Measurements from ENCODE around the gene MAPRE2.

Gene MAPRE2

DNA sequence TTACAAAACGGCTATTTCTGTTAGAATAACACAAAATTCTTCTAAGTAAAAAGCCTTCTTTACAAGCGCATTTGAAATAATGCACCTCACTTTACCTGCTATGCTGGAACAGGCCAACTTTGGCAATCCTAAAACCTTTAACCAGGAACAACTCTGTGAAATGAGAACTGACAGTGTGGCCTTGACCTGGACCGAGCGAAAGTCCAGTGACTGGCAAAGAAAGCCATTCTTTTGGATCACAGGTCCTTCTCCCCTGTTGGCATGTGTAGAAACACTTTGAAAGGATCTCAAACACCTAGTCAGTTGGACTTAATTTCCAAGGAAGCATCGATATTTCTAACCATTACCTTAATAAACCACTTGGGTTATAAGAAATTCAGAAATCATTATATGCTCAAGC, 21.2 kb downstream of the MAPRE2 start:
- DNase-seq = no peak

DNA sequence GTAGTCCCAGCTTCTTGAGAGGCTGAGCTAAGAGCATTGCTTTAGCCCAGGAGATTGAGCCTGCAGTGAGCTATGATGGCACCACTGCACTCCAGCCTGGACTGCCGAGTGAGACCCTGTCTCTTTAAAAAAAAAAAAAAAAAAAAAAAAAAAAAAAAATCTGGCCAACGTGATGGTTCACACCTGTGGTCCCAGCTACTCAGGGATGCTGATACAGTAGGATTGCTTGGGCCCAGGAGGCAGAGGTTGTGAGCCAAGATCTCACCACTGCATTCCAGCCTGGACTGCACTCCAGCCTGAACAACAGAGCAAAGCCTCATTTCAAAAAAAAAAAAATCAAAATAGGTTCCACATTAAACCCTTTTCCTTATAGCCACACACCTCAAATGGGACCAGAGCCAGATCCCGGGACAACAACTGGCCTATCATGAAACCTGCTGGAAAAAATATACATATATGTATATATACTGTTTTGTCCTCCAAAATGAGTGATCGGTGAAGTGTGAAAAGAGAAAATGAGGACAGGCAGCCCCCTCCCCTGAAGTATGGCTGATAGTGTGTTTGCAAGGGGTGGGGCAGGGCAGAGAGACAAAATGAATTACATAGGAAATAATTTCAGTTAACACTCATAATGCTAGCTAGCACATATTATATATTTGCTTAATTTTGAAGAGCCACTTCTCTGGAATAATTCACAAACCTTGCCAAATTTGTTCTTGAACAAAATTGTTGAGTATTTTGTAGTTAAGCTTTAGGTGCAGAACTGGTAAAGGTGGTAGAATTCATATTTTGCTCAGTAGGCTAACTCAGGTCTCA, 22.9 kb downstream of the MAPRE2 start:
- DNase-seq = no peak

DNA sequence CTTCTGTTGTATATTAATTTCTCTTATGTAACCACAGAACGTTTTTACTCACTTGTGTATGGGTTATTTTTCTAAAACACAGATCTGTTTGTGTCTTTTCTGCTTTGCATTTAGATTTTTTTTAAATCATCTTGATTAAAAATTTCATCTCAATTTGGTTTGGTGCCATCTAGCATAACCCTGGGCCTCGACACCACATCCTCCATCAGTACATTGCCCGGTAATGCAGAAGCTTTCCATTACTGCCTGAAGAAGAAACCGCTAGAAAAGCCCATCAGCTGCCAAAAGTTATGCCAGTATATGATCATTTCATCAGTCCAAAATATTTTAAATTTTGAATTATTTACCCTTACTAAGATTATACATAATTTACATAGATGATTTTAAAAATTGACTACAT, 26.2 kb downstream of the MAPRE2 start:
- no peak for DNase-seq

DNA sequence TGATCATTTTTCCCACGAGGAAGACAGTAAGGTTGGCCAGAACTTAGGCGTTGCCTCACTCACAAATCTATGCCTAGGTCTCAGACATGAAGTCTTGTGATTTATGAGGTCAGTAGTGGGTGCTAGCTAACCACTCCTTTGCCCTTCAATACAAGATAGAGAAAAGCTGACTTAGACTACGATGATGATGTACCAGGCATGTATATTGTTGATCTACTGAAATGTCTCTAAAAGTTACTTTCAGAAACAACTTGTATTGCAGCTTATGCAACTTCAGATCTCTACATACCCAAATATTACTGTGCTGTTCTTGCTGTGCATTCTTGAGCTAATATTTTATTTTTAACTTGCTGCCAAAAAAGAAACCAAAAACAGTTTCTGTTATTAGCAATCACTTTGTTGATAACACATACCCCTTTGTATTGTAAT, 30.6 kb downstream of the MAPRE2 start:
- DNase-seq = no peak

DNA sequence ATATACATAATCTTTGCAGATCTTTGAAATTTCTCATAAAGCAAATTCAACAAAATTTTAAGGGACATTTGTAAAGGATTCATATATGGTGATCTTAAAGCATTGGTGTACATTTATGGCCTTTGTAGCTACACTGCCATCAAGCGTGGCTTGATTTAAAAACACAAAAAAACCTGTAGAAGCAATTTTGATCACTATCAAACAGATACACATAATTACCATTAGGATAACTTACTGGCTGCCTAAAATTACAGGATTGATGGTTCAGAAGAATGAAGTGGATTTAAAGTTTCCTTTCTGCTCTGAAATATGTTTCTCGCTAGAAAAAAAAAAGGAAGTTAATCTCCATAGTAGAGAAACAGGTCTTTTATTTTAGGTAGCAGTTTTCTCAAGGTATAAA, 31.4 kb downstream of the MAPRE2 start:
- DNase-seq = no peak

DNA sequence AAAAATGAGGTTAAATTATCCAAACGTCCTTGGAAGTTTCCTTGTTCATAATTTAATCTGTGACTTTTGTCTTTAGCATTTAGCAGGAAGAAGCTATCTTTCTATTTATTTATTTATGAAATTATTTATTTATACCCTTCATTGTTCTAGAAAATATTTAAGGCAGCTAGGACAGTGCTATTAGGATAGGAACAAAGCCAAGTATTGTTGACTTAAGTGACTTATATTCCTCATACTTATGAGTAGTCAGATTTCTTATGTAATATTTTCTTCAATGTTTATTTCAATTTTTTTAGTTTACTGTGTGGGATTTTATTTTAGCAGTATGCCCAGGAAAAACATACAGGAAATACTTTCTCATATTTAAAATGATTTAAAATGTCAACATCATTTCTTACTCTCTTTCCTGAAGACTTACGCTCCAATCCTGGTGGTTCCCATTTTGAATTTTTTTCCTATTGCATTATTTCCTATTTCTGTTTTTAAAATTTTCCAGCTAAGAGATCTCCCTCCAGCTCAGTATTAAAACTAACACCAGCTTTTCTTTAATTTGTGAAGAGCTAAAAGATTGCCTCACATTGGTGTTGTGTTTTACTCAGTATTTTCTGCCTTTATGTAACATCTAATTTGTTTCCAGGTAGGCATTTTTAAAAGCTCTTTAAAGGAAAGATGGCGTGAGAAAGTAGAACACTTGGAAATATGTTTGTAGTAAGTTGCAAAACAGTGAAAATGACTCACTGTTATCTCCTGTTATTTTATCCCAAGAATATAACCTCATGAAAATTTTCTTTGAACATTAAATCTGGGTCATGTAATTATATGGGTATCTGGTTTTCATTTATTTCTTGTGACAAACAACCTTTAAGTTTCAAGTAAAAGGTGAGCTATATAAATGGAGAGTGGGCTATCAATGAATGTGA, 32.2 kb downstream of the MAPRE2 start:
- DNase-seq = peak; percentile 13

DNA sequence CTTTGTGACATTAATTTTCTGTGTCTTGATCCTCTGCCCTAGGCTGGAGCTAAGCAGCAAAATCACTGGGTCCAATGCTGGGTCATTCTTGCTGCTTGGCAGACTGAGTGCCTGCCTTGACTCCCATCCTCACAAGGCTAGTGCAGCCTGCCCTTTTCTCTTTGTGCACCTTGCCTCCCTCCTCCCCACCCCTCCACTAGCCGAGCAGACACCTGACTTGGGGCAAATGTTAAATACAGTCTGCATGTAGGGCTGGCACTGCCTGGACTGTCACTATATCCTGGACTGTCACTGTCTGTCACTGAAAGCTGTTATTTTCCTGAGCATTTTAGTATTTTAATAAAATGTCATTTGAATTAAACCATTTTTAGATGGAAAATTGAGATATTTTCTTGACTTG, 33.4 kb downstream of the MAPRE2 start:
- no peak for DNase-seq

DNA sequence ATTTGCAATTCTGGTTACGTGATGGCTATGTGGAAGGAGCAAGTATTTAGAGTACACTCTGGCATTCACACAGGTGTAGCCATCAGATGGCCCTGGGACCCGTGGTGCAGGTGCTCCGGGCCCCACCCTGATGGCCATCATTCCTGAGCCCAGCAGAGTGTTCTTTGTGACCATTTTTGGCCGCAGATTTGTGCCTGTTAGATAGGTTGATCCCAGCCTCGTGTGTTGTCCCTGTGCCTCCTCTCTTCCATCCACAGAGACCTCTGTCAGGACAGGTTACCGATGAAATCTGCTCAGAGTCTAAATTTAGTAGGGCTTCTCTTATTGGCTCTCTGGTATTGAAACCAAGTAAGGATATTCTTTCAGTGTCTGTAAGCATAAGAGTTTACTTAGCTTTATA, 33.9 kb downstream of the MAPRE2 start:
- DNase-seq = no peak

DNA sequence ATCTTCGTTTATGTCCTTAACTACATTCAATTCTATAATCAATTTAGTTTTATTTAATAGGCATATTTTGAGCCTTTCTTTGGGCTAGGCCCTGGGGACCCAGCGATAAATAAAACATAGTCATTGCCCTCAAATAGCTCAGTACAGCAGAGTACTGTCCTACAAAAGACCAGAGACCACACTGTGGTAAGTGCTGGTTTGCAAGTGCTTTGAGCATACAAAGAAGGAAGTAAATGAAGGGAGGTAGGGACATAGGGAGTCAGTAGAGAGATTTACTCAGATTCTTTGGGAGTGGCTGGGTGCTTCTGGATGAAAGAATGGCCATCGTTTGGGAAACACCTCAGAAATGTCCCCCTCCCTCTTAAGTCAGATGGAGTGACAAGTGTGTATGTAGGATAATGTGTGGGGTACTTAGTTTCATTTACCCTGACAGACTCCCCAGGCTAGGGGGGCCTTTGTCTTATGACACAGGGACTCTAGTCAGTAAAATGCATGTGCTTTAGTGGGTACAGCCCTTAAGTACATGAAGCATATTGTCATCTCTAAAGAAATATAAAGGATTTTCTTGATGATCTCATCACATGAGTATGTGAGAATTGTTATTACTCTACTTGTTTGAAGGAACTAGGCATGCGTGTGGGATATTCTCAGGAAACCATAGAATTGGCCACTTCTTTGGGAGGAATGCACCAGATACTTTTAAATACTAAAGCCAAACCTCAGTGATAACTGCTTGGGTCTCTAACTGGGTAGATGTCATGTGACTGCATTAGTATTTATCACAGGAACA, 35.1 kb downstream of the MAPRE2 start:
- peak; percentile 91 for DNase-seq

DNA sequence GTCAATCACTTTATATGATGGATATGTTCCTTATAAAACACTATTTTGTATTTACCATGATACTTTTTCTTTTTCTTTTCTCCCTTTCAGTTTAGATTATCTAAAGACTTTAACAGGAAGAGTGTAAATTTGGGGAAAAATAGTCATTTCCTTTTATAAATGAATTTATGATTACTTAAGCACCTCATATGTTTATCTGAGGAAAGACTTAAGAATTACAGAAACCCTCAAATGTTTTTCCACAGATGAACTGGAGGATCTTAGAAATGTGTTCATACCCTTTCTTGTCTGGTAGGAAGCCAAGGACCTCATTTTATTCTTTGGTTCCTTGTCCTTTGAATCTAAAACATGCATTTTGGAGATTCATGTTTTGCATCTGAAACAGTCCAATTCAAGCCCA, 36.7 kb downstream of the MAPRE2 start:
- no peak for DNase-seq

DNA sequence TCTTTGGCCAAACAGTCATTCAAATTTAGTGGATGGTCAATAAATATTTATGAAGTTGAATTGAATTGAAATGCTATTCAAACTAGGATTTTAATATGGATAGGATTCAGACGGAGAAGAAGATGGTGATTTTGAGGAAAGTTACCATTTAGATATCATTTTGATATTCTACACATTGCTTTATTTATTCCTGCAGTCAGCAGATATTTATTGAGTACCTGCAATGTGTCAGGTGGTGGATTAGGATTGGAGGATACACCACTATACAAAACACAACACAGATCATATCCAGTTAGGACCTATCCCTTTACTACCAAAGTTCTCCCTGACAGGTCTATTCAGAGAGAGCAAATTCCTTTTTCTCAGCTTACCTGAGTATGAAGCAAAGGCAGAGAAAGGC, 38.8 kb downstream of the MAPRE2 start:
- DNase-seq = no peak

DNA sequence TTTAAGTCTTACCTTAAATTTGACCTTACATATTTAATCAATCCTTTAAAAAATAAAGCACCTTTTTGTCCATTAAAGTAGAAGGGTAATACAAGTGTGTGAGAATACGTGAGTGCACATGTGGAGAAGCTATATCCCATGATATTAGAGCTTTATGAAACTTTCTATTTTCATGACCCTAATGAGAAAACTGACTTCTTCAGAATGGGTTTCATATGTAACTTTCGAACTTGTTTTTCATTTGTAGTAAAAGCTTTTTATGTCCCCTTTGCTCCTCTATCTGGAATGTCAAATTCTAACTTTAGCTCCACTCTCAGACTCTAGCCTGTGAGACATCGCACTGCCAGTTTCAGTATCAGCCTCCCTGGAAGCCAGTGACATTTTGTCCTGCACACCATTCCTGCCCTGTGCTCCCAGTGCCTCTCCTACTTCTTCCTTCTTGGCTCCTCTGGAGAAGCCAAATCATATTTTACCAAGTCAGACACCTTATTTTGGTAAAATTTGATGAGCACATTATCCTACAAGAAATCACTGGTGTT, 42.0 kb downstream of the MAPRE2 start:
- no peak for DNase-seq

DNA sequence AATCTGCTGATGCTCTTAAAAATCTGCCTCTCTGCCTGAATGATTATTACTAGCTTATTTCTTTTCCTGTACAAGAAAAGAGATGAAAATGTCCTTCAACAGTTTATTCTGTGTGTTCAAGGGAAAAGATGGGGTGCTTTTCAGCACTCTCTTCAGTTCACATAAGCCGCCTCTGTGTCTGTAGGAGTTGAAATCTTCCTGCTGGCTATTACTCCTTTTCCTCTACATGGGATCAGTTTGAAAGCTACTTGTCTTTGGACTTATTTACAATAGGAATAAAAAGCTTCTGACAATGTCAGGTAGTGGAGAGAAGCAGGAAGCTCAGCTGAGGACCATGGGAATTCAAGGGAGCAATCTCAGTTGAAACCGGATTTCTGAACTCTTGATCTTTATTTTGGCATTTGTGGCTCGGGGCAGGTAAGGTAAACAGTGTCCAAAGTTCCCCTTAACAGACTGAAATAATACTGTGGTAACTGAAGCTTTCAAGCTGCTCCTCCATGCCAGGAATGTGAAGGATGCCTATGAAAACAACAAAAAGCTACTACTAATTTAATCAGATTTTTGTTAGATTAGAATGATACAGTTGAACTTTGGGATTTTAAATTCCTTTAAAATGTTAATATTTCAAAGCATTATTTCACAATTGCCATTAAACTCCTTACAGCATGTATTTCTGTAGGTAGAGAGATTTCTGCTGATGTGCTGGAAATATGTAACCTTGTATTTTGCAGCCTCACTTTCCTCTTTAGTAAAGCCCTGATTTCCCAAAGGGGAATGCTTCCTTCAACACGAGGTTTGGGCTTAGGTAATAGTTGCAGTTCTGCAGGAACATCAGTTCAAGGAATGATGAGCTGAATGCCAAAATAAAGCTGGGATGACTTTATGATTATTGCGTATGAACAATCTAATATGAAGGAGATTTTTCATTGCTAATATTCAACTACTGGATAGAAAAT, 43.6 kb downstream of the MAPRE2 start:
- no peak for DNase-seq

DNA sequence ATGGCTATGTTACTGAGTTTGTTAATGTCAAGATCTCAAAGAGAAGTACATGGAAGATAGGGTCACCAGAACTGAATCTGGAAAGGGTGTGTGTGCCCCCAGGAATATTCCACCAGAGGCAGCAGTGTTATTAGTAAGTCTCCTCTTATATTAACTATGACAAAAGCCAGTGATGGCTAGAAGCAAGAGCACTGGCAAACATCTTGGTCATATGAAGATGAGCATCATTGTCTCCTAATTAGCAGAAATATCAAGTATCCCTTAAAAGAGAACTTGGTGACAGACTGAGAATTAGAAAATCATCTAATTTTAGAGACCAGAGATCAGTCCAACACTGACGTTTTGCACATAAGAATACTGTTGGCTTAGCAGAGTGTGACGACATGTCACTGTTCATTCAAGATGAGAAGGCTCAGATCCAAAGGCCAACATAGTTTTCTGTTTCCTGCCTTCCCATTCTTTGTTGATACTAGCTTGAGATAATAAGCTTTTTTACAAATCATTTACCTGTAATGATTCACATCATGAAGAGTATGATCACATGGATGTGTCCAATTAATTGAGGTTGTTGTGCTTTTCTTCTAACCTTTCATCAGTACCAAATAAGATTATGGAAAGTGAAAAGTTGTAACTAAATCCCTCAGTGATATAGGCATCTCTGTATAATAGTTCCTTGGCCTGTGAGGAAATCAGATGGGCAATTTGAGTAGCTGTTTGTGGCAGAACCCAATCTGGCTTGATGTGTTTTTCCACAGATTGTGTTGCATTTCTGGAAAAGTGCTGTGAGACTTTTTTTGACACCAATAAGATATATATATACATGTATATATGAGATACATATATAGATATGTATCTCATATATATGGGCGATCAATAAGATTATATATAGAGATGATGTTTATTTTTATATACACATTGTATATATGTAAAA, 44.5 kb downstream of the MAPRE2 start:
- DNase-seq = no peak

DNA sequence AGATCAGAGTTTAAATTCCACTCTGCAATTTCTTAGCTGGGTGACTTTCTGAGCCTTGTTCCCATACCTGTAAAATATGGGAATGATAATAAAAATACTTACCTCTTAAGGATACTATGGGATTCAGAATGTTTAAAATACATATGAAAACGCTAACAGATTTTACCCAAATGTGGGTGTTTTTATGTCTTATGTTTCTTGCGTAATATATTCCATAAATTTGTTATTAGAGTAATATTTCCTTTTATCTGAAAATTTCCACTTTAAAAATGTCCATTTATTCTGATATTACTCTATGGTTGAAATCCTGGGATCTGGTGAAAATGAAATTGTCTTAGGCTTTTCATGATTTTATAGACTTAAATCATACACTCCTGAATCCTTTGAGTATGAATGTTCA, 45.5 kb downstream of the MAPRE2 start:
- DNase-seq = no peak

DNA sequence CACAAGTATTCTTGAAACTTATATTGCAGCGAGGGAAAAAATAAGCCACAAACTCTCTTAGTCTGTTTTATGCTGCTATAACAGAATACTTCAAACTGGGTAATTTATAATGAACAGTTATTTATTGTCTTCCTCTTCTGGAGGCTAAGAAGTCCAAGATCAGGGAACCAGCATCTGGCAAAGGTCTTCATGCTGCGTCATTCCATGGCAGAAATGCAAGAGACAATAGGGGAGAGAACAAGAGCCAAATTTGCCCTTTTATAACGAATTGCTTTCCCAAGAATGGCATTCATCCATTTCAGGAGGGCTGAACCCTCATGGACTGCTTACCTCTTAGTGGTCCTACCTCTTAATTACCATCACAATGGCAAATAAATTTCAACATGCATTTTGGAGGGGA, 46.5 kb downstream of the MAPRE2 start:
- DNase-seq = no peak

DNA sequence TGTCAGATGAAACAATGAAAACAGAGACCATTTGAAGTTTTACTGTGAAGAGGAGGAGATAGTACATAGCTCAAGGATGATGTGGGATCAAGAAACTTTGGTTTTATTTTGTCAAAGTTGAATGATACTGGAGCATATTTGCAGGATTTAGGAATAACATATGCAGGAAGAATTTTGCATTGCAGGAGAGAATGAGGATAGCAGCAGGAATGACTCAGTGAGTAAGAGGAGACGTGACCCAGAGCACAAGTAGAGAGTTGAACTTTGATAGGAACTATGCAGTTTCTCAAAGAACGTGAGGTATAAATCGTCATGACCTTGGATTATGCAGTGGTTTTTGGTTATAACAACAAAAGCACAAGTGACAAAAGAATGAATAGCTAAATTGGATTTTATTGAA, 47.7 kb downstream of the MAPRE2 start:
- peak; percentile 56 for DNase-seq

DNA sequence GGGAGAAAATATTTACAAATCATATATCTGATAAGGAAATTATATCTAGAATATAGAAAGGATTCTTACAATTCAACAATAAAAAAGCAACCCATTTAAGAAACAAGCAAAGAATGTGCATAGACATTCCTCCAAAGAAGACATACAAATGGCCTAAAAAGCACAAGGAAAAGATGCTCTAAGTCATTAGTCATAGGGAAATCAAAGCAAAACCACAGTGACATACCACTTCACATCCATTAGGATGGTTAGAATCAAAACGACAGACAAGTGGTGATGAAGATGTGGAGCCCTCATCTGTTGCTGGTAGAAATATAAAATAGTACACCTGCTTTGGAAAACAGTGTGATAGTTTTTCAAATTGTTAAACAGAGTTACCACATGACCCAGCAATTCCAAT, 48.2 kb downstream of the MAPRE2 start:
- DNase-seq = peak; percentile 51

DNA sequence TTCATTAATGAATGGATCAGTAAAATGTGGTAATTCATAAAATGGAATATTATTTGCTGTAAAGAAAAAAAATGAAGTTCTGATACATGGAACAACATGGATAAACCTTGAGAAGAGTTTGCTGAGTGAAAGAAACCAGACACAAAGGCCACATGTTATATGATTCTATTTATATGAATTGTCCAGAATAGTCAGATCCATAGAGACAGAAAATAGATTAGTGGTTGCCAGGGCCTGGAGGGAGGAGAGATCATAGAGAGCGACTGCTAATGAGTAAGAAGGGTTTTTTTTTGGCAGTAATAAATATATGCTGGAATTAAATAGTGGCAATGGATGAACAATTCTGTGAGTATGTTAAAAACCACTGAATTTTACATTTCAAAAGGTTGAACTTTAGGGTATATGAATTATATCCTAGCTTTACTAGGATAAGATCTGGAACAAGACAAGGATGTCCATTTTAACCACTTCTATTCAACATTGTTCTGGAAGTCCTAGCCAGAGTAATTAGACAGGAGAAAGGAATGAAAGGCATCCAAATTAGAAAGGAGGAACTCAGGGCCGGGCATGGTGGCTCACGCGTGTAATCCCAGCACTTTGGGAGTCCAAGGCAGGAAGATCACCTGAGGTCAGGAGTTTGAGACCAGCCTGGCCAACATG, 48.8 kb downstream of the MAPRE2 start:
- peak; percentile 24 for DNase-seq

DNA sequence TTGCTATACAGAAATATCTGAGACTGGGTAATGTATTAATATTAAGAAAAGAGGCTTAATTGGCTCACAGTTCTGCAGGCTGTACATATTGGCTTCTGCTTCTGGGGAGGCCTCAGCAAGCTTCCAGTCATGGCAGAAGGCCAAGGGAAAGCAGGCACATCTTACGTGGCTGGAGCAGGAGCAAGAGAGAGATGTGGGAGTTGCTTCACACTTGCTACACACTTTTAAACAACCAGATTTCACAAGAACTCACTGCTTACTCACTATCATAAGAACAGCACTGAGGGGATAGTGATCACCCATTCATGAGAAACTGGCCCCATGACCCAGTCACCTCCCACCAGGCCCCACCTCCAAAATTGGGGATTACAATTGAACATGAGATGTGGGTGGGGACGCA, 50.6 kb downstream of the MAPRE2 start:
- DNase-seq = no peak

Data from fibroblast of skin of scalp (primary cell).